NCI-H345 treated with DMSO at 0.1 percent for 48 hours (cell line): ENCODE measurements around the gene DIAPH3.

ENCODE experiments used
- DNase-seq: peaks from one replicate; lab custom pipeline; 2025; ENCODE audit not compliant: unreplicated experiment; lab: John Stamatoyannopoulos, UW

Gene DIAPH3

DNA sequence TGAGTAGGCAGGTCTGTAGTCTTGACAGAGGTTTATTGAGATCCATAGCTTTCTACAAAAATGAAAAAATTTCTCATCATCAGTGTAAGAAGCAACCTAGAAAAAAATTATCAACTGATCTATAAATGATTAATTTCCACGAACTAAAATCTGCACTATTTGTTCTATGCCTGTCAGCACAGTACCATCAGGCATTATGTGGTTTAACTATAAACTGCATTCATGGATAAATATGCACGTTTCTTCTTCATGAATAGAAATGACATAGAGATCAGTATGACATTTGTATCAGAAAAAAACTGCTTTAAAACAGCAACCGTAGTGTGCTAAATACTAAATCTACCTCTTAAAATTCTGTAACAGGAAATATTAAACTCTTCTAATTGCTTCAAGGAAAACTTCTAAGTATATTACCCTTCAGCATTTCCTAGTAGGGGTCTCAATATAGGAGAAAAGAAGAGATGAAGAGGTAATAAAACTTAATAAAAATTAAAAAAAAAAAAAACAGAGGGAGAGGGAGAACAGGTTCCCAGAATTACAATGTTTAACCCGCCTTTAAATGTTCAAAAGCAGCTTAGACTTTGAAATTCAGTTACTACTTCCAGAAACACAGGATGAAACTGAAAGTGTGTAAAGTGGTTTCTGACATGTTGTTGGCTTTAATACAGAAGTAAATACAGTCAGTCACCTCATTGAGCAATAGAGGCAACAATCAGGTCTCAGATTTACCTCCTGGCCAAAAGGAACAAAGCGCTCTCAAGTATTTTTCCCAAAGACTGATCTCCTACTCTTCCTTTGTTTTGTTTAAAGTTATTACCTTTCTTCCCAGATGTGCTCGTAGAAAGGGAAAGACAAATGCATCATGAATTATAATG is 144.4 kb downstream of the DIAPH3 start:
- DNase-seq, result no peak

DNA sequence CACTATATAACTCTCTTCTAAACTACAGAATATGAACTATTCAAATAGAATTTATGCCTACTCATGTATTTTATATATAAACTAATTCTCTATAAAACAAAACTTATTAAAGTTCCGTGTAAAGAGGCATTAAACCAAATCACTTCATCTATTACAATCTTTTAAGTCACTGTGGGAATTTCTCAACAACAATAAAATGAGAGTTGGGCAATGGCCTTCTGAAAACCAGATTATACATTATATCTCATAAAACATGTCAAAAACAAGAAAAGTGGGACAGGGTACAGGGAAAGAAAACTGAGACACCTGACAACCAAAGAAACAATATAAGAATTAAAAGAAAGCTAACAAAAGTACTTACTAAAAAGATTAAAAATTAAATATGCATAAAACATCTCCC is 145.2 kb downstream of the DIAPH3 start:
- no peak for DNase-seq

DNA sequence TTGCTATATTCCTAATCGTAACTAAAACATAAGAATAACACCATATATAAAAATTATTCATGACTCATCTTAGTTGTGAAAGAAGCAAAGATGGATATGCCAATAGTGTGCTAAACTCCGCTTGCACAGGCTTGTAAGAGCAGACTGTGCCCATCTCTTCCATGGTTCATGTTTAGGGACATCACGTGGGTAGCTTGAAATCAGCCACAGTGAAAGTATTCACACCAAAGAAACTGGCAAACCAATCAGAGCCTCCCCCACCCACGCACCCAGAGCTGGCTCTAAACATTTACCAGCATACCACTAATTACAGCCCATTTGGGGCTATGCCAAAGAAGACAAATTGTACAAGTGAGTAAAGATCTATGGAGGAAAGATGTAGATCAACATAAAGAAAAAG is 147.5 kb downstream of the DIAPH3 start:
- DNase-seq, result no peak

DNA sequence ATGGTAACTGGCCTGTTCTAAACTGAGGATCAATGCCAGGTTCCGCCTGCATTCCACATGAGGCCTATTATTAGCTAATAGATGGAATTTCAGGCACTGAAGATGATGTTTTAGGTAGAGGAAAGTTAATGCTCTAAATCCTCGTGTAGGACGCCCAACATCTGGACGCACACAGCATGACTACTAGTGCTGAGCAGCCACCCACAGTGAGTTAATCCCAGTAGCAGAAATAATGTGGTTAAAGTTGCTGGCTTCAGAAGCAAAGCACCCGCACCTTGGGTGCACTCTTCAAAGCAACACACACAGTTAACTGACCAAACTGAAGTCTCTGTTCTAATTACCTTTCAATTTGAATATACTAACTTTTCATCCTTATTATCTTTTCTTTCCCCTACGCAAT is 150.6 kb downstream of the DIAPH3 start:
- no peak for DNase-seq

DNA sequence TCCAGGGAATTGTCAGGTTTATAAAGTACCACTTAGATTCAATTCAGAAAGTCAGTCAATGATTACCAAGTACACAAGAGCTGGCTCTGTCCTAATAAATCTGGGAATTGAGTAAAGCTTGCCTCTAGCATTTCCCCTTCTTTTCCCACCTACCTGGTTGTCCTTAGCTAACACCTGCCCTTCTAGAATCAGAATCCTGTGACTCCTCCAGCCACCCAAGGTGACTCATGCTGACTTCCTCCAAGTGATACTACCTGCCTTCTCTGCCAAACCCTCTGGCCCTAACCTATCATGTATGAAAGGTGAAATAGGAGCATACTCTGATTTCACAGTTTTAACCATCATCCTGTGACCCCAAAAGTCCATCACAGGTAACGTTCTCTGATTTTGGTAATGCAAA is 151.2 kb downstream of the DIAPH3 start:
- DNase-seq, result no peak

DNA sequence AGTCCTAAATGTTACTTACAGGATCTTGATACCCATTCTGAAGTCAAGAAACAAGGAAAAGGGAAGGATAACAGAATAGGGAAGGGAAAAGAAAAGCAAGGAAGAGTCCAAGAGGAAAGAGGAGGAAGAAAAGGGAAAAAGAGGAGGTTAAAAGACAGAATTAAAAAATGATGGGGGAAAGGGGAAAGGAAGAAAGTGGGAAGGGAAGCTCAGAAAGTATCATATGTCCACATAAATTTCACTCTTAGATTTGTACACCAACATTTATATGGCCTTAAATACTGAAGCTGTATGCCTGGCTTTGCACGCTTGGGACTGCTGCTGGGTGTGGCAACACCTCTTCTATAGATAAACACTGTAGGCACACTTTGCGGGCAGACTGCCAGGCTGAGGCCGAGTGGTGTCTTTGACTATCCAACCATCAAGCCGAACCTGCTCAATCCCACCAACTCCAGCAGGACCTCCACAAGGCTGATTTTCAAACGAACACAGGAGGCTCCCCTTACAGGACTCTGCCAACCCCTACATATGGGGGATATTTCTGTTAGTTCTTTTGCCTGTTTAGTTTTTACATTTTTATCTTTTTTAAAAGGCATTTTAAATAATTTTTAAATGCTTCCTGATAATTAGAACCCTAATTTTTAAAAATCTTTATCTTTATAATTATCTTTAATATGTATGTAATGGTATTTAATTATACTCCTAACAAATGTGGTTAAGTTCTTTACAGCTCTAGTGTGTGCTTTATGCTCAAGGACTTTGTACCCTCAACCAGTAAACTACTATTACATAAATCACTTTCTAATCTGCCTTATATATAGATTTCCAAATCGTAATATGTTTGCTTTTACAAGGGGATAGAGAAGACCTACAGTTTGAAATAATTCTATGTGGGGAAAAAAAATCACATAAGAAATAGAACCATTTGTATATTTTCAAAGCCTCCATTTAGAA is 154.2 kb downstream of the DIAPH3 start:
- DNase-seq, result peak; percentile 63

DNA sequence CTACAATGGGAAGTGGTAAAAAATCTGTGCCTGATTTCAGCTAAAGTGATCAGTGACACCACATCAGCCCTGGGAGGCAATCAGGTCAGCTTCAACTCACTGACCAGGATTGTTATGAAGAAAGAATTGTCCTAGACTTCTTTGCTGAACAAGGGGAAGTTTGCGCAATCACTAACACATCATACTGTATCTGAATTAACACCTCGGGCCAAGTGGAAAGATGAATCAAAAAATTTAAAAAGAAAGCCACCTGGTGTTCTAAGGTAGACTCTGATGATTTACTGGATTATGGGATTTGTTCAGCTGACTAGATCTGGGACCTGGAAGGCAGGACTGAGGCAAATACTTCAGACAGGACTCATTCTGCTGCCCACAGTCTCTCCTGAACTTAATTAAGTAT is 161.8 kb downstream of the DIAPH3 start:
- no peak for DNase-seq

DNA sequence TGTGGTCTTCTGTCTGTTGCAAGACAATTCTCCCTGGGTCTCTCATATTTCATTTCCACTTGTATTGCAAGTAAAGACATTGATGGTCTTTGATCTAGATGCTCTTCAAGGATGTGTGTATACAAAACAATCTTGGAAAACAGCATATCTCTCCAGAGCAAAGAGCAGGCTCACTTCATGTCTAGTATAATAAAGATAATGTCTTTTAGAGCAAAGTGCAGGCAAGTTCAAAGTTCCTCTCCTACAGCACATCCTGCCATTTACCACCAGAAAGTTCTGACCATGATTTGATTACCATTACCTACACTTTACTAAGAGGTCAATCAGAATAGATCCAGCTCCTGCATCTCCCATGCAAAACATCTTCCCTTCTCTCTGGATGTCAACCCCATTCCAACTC is 162.8 kb downstream of the DIAPH3 start:
- no peak for DNase-seq

DNA sequence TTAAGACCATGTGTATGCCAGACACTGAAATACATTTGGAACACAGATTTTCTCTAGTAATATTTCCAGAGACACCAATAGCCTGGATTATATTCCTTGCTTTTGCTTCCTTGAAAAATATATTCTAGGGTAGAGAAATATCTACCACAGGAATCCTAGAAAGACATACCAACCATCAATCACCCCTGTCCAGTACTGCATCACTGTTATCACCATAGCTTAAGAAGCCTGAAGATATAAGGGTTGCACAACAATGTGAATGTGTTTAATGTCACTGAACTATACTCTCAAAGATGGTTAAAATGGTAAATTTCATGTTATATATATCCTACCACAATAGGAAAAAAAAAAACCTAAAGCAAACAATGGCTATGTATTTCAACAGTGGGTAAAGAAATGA is 163.6 kb downstream of the DIAPH3 start:
- no peak for DNase-seq

DNA sequence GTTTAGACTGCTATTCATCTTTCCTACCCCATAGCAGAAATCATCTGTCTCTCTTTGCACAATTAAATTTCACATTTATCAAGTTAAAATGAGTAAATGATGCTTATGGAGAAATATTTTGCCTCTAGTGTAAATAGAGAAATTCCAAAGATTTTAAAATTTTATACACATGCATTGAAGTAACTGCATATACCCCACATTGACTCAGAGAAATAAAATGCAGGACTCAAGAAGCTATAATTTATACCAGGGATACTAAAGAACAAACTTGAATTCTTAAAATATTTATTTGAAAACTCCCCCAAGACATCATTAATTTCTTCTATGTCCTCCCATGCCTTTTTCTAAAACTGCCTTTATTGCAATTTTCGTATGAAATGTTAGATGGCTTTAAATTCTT is 165.8 kb downstream of the DIAPH3 start:
- DNase-seq, result no peak

DNA sequence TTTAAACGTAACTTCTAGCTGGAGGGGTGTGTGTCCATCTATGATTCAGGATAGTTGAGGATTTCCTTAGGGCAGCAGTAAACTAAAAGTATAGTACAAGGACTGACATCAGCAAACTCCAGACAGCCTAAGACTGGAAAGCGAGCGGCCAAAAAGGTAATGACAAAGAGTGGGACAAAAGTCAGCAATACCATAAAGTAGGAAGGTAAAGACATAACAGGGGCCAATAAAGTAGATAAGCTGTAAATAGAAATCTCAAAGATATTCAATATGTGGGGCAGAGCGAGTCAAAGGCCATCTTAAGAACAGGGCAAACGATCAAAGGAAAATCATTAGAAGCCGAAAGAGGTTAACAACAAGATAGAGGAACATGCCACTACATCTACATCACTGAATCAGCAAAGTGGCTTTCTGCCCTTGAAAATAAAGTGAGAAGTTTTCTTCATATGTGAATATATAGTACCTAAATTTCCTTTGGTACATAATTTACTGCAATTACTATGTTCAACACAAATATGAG is 167.2 kb downstream of the DIAPH3 start:
- DNase-seq, result no peak

DNA sequence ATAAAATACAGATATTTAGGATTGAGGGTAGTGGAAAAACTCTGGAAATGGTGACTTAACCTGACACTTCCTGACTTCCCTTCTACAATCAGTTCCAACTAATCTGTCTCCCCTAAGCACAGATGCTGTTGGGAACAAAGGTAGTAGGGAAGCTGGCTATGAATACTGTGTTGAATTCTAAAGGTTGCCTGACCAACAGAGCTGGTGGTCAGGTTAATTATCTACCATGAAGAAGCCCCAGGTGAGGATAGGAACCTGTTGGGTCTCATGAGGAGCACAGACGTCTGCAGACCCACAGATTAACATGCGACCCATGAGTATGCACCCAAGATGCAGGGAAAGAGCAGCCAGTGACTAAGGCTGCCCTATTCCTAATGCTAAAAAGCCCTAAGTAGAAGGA is 172.3 kb downstream of the DIAPH3 start:
- no peak for DNase-seq

DNA sequence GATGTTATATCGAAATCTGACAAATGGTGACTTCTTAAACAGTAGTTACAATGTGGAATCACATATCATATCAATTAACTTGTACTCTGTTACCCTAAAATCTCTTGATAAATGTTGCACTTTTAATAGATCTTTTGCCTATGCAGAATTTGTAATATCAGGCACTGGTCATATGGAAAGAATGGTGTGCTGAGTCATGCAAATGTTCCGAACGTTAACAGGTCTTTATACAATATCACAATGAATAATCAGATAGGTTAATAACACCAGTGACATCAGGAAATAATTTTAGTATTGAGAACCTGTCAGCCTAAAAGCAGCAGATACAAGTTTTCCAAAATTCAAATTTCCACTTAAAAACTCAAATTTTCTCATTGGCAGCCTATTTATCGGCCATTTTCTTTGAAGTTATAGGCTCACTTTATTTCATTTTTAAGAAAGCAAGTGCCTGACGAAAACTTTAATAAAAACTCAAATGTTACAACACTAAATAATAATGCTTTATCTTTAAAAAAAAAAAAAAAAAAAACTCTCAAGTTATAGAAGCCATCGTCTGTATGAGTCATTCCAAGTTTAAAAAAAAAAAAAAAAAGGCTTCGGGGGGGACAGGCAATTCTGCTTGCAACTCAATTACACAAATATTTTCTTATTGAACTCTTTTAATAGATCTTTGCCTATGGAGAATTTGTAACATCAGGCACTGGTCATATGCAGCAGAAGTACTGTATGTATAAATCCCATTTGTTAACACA is 180.9 kb downstream of the DIAPH3 start:
- DNase-seq, result no peak

DNA sequence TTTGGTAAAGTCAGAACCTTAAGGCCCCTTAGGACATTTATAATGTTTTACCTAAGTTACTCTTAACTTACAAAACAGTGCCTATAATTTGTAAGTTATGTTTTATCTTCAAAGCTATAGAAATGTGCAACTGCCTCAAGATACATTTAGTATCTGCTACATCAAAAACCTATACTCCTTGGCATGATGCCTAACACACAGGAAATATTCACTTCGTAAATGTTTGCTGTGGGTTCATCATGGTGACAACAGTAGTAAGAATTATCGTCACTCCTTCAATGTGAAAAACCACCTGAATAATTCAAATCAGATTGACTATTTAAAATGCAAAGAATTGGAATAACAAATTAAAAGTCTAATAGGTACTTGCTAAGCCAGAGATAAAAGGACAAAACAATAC is 184.1 kb downstream of the DIAPH3 start:
- no peak for DNase-seq

DNA sequence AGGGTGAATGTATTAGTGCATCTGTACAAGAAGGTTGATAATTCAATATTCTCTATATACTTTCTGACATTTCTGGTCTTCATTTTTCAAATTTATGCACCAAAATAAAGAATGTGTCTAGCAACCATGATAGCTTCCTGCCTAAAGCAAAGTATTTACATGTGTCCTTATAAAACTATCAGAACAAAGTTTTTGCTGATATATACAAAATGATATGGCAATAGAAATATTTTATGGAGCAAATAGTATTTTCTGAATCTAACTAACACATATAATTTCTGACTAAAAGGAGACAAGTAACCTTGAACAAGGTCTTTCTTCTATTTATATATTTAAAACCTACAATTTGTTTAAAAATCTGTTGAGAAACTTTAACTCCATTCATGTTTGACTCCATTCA is 184.9 kb downstream of the DIAPH3 start:
- no peak for DNase-seq

DNA sequence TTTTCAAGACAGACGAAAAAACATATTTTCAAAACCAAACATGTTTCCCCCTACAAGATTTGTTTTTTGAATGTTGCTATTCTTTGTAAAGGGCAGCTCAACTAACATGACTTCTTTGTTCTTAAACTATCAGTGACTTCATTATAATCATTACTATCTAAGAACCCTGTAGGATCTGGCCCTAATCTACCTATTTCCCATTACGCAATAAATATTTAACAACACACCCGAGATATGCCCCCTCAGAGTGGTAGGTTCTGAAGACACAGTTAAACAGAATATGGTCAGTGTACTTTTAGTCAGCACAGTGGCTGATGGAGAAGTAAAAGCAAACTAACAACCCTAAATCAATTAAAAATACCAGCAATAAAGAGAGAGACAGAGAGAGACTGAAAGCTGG is 186.9 kb downstream of the DIAPH3 start:
- no peak for DNase-seq

DNA sequence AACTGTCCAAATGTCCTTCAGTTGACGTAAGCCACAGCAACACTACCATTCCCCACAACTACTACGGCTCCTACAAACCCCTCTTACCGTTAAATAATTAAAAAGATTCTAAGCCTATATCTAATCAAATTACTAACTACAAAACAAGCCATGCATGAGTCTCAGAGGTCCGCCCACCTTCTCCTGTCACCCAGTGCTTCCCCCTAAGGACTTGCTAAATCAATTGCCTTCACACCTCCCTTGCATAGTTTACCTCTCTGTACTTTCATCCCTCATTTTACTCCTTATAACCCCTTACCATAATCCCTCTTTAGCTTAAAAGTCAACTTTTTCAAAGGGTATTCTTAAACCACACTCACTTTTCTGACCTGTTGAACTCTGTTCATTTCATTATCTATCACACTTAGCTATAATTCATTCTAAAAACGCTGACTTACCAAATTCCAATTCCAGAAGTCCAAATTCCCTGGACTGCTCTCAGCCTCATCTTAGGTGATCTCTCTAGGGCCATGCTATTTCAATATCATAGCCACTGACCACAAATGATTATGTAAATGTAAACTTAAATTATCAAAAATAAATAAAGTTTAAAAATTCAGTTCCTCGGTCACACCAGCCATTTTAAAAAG is 187.8 kb downstream of the DIAPH3 start:
- no peak for DNase-seq

DNA sequence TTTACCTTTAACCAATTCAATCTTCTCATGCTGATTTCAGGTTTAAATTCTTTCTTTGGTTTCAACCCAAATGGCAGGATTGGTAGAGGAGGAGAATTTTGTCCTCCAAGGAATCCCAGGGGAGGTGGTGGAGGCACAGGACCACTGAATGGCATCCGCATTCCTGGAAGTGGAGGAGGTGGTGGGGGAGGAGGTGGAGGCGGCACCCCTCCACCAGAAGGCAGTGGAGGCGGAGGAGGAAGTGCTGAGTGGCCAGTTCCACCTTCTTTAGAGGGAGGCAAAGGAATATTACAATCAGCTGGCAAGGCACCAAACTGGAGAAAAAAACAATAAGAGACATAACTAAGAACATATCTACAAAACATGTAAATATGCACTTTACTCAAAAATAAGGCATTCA is 192.9 kb downstream of the DIAPH3 start:
- no peak for DNase-seq

DNA sequence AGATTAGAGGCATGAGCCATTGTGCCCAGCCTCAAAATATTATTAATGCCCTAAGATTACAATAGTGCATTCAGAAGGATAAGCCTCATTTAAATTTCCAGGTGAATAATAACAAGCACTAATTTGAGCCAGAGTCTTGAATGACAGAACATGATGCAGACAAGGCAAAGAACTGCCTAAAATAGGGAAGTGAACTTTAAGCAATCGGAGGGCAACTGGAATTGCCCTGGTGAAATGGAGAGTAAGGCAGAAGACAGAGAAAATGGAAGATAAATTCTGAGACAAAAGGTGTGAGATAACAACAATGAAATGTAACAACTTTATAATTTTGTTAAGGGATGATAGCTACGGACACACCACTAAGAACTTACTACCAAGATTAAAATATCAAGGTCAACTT is 199.9 kb downstream of the DIAPH3 start:
- no peak for DNase-seq

DNA sequence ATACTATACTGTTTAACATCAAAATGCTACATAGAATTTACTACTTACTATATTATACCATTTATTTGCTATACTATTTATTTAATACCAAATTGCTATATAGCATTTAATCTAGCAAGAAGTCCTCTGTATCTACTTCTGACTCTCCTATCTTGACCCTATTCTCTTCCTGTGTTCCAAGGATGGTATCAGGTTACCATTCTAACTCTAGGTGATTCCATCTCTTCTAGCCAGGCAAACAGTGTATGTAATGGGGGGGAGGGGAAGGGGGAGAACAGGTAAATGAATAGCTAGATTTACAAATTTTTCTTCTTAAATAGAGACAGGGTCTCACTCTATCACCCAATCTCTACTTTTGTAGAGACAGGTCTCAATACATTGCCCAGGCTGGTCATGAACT is 200.3 kb downstream of the DIAPH3 start:
- no peak for DNase-seq

DNA sequence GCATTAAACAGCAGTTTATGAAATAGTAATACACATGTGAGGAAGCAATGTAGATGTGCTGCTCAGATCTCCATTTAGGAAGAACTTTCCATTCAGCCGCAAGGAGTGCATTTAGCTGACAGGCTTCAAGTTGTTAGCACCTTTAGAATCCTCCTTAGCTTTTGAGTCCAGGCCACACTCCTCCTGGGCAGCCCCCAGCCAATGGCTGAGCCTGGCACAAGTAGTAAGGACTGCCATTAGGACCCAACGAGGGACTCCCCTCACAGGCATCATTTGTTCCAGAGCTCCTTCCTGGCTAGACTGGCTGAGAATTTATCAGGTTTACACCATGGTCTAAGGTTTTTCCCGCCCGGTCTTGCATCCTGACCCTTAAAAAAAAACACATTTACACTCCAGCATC is 201.4 kb downstream of the DIAPH3 start:
- DNase-seq, result no peak
